SIG-M5 (cell line): ENCODE results near the gene SHC1.
A peak's percentile ranks its signal among the peaks of the same experiment; 100 is the strongest.

Source experiments
- DNase-seq: peaks from one replicate; lab custom pipeline; 2025; lab: John Stamatoyannopoulos, UW

The SHC1 gene

DNA sequence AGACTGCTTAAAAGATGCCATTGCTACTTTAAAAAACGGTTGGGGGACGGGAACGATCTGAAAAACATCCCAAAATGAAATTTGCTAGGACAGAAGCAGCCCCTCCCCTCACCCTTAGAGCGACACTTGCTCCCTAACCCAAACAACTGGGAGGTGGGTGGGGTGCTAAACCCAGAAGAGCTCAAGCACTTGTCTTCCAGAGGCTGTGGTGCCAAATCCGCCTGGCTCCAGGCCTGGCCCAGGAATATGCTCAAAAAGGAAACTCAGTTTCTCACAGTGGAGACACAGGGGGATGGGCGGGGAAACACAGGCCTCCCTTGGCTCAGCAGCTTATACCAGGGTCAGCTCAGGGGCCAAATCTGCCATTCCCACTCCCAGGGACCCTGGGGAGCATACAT is 14.0 kb downstream of the SHC1 start:
- DNase-seq = no peak

DNA sequence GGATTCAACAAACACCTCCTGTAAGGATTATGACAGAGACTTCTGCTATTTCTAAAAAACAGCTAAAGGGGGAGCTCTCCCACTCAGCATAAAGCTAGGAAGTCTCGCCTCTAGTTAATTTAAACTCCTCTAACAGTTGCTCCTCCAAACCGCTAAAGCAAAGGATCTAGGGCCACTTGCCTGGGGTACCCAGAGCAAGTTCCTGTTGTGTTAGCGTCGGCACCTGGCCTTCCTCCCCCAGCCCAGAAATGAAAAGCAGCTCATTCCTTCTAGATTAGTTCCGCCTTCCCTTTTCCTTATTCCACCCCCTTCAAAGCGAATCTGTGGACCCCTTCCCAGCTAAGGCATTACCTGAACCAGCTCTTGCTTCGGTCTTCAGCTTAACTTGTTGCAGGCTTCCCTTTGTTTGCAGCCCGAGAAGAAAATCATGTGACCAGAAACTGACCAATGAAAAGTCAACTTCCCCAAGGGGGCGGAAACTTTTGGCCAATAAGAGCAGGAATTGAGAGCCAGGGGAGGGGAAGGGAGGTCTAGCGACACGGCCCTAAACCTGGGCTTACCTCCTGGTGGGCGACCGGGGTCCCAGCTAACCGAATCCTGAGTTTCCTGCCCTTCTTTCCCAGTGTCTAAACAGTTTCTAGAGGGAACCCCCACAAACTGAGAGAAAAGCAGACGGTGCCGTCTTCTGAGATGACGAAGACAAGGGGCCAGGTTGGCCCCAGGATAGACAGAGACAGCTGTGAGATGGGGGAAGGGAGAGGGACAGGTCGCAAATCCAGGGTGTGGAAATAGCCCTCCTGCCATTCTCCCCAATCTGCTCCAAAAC is 14.6 kb downstream of the SHC1 start, which contains the start of gene PBXIP1:
Gene PBXIP1, minus strand, starts transcription at position 382 of the 826 bp plus-strand sequence. CDS start 2,378 bp downstream, outside the sequence.
- DNase-seq = peak; percentile 50

DNA sequence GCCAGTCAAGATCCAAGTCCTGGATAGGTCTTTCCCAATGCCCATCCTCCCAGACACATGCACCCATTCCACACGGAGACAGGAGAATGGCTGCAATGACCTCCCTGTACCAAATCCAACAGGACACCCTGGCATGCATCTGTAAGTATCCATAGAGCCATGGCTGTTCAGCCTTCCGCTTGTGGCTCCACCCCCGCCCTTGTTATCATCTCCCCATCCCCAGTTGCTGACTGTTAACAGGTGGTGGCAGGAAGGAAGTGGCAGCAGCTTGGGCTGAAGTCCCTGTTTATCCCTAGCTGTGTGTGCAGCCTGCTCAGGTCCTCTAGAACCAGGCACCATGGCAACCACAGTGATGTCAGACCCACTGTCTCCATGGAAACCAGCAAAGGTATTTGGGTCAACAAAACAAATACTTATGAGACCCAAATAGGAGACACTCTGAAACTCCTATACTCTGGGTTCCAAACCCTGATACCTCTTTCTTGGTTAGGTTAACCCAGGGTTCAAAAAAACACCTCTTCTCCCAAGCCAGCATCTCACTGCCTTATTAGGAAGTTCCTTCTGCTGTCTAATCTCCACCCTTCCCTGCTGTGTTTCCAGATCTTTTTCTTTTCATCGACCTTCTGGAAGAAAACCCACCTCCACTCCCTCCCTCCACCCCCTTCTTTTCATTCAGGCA is 15.4 kb downstream of the SHC1 start:
- DNase-seq = no peak

- no peak for DNase-seq
Measured at GRCh38 chr1:154954541-154954940, 16.0 kb downstream of the SHC1 start.

DNA sequence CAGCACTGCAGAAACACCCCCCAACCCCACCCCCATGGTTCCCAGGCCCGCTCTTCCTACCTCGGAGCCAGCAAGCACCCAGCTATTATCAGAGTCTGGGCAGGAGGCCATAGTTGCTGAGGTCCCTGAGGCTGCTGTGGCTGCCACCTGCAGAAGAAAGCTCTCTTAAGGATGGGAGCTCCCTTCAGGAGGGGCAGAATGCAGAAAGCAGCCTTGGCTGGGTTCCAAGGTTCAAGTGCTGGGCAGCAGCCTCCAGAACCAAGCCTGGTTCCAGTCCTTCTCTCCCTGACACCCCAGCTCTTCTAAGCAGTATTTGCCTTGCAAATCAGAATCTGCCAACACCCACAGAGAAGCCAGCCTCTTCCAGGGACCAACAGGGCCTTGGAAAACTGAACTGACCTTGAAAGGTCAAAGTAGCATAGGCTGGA is 16.9 kb downstream of the SHC1 start:
- no peak for DNase-seq

DNA sequence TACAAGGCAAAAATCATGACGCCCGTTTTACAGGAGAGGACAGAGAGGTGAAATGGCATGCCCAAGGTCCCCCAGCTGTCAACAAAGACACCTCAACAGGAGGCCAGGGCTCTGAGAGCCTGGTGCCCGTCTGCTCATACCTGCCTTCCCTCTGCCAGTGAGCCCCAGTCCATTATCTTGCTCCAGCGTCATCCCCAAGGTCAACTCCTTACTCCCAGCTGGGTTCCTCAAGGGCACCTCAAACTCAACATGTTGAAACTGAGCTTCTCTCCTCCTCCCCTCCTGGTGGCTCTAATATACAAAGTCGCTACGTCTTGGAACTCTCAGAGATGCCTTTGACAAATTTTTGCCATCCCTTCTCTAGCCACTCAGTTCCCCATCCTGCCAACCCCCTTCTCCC is 17.9 kb downstream of the SHC1 start:
- no peak for DNase-seq

DNA sequence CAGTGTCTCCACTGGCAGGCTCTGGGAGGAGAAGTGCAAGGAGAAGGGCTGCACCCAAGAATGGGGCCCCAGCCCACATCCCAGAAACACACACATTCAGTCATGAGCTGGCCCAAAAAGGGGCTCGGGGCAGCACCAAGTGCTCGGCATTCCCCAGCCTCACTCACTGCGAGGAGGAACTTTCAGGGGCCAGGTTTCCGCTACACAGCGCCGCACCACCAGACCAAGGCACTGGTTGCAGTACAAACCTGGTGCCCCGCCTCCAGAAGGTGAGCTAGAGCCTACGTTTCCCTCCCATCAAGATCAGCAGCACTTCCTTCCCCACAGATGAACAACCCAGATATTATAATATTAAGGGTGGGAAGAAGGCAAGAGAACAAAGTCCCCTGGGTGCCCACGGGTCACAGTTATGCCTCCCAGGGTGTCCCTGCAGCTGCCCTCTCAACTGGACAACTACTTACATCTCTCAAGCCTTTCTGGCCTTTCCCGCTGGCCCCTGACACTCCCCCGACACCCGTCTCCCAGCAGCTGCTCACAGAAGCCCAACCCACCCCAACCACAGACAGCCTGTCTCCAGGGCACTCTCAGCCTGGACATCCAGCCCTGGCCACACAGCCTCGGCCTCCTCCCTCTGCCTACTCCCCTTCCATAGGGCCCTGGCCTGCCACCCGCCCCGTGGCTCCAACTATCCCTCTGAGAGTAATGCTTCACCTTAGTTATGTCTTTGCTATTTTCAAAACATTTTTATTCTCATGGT is 18.5 kb downstream of the SHC1 start:
- DNase-seq = no peak

GRCh38 chr1:154948079-154948478 is 22.5 kb downstream of the SHC1 start:
- no peak for DNase-seq

GRCh38 chr1:154945962-154946850 is 24.3 kb downstream of the SHC1 start:
- no peak for DNase-seq

DNA sequence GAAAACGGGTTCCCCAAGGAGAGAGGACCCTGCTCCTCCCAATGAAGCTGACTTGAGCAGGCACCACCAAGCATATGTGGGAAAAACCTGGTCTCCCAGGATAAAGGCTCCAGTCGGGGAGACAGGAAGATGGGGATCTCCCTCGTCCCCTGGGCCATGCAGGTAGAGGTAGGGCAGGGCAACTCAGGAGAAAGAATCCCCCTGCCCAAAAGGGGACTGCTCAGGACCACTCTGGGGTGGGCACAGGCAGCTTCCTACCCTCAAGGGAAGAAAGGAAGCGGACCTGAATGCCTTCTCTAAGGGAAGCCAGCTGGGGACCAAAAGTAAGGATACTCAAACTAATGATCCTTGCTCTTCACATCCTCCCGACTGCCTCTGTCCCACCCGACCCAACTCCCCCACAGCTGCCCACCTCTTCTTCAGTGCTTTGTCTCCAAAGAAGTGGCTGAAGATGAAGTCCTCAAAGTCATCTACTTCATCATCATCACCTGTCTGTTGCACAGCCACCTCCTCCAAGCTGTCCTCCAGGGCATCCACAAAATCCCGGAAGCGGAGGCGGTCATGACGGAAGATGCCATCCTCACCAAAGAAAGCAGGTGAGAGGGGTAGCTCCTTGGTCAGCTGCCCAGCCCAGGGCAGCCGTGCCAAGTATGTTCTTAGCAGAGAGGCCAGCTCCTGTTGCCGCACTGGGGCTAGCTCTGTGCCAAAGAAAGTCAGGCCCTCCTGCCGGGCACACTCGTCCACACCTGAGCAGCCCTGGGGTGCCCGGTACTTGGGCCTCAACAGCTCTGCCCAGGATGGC is 25.2 kb downstream of the SHC1 start:
- DNase-seq = no peak

- DNase-seq = no peak
Measured at GRCh38 chr1:154944401-154945159, 26.0 kb downstream of the SHC1 start.

GRCh38 chr1:154943649-154944400 is 26.7 kb downstream of the SHC1 start:
- no peak for DNase-seq

DNA sequence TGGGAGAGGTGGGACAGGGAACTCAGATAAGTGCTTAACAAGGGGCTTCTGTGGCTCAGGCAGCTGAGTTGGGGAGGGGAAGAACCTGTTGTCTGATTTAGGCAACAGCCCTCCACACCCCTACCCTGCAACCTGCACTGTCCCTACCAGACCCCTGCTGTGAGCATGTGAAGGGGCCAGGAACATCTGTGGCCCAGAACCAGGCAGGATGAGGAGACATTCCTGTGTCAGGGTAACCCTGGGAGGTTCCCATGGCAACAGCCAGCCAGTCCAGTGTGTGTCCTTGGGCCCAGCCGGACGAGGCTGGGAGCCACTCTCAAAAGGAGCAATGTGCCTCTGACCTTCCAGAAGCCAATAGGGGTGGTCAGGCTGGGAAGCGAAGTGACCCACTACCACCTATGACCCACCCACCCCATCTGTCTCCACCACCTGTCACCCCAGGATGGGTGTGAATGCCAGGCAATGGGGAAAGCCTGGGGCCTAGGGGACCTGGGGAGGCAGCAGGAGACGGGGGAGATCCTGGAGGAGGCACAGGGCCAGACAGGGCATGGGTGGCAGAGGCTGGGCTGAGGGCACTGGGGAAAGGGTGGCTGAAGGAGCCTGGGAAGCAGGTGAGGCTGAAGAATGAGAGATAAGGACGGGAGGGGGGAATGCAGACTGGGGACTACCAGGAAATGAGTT is 29.1 kb downstream of the SHC1 start:
- no peak for DNase-seq

GRCh38 chr1:154940651-154941194 is 29.8 kb downstream of the SHC1 start:
- DNase-seq = no peak

DNA sequence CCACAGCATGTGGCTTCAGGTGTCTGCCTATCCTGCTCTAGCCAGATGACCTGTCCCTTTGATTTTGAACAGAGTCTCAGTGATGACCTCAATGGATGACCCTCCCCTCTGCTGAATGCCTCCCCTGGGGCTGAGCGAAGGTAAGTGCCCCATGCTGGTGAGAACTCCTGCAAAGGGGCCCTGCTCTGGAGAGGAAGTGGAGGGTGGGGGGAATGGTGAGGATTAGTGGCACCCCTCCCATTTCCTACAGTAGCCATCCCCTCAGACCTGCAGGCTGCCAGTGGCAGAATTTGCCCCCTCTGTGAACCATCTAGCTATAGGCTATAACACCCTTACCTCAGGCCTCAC is 30.4 kb downstream of the SHC1 start:
- DNase-seq = no peak

- no peak for DNase-seq
Measured at GRCh38 chr1:154938604-154939399, 31.7 kb downstream of the SHC1 start.

GRCh38 chr1:154937988-154938386 is 32.6 kb downstream of the SHC1 start:
- no peak for DNase-seq
